ENCODE results near the gene RAB2B.

The RAB2B gene

GRCh38 chr14:21476925-21477681 lies at the start of gene RAB2B, which contains the start of gene TOX4:
RAB2B (minus strand) TSS chr14:21476959; CDS start chr14:21476872, 87 bp downstream.
TOX4 (plus strand) TSS chr14:21477195; CDS start chr14:21477279, 84 bp downstream.
- peak; percentile 88 to 100 (median 97) for DNase-seq

- DNase-seq: peak in 55 of 56 donors; percentile 21 to 92 (median 76)
These were observed 49.4 kb upstream of the RAB2B start, which contains the start of gene SALL2 for GRCh38 chr14:21525962-21526671. SALL2 (minus strand) TSS chr14:21526346; CDS start chr14:21526127, 219 bp downstream.

GRCh38 chr14:21525571-21525961 lies 48.8 kb upstream of the RAB2B start:
- DNase-seq: peak in 33 of 56 donors; percentile 4 to 65 (median 26)

GRCh38 chr14:21524575-21525490 lies 48.1 kb upstream of the RAB2B start:
- DNase-seq: peak in 12 of 56 donors; percentile 6 to 31 (median 19)

- no peak for DNase-seq
These were observed 46.4 kb upstream of the RAB2B start for GRCh38 chr14:21523203-21523602.

GRCh38 chr14:21521501-21521900 lies 44.7 kb upstream of the RAB2B start:
- no peak for DNase-seq

- no peak for DNase-seq
These were observed 44.0 kb upstream of the RAB2B start for GRCh38 chr14:21520767-21521166.

GRCh38 chr14:21518725-21519124 lies 42.0 kb upstream of the RAB2B start:
- no peak for DNase-seq

GRCh38 chr14:21514341-21514740 lies 37.6 kb upstream of the RAB2B start:
- no peak for DNase-seq

- DNase-seq: peak; percentile 55 to 99 (median 95)
These were observed 34.2 kb upstream of the RAB2B start, which contains the start of gene METTL3 for GRCh38 chr14:21510735-21511657. METTL3 (minus strand) TSS chr14:21511340; CDS start chr14:21511223, 117 bp downstream.

GRCh38 chr14:21509432-21510143 lies 32.8 kb upstream of the RAB2B start:
- DNase-seq: no peak

GRCh38 chr14:21506557-21506956 lies 29.8 kb upstream of the RAB2B start:
- no peak for DNase-seq

GRCh38 chr14:21505012-21505553 lies 28.3 kb upstream of the RAB2B start:
- DNase-seq: no peak

GRCh38 chr14:21503376-21503775 lies 26.6 kb upstream of the RAB2B start:
- DNase-seq: no peak

- no peak for DNase-seq
These were observed 24.8 kb upstream of the RAB2B start for GRCh38 chr14:21501568-21501967.

- DNase-seq: peak in 2 of 56 donors; percentile 9 to 23
These were observed 22.1 kb upstream of the RAB2B start for GRCh38 chr14:21498540-21499526.

GRCh38 chr14:21496453-21496852 lies 19.7 kb upstream of the RAB2B start:
- no peak for DNase-seq

Data from nucleus accumbens (tissue), 56 donors.